GM21515 (cell line): ENCODE results near the gene SLC11A2.

Experiments
- ATAC-seq: cut with Tn5 transposase; IDR thresholded peaks from one replicate; pipeline ENCODE4 v1.9.1; 2021; ENCODE audit not compliant: unreplicated experiment

SLC11A2 gene

DNA sequence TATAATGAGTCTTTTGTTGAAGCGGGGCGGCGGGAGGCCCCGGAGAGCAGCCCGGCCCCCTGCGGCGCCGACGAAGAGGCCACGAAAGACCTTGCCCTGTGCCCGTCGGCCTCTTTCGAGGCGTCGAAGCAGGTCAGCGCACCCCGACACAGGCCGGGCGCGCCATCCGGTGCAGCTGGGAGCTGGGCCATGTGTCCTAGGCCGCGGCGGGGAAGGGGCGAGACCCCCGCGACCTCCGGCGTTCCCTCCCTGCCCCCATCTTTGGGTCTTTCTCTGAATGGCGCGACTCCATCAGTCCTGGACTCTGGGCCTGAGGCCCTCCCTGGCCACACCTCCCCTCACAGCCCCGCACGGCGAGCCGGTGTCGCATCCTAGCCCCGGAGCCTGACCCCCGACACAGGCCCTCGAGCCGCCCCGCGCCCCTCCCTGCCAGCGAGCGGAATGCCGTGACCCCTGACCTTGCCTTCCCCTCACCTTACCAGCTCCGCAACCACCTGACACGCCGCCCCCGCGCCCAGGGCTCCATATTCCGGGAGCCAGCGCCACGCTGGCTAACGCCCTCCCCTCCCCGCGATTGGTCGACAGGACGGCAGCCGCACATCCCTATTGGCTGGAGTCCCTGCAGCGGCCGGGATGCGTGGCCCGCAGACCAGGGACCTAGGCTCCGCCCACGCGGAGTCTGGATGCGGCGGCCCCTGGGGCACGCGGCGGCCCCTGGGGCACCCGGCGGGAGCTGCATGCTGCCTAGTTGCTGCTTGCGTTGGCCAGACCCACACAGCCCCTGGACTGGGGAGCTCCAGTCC is at the start of gene SLC11A2:
SLC11A2 (minus strand) TSS at position 549 of the 803 bp plus-strand sequence. CDS start 15,656 bp downstream, outside the sequence.
- peak; percentile 92 for ATAC-seq

- ATAC-seq = no peak
Measured at GRCh38 chr12:51075390-51075789, 49.2 kb upstream of the SLC11A2 start.

DNA sequence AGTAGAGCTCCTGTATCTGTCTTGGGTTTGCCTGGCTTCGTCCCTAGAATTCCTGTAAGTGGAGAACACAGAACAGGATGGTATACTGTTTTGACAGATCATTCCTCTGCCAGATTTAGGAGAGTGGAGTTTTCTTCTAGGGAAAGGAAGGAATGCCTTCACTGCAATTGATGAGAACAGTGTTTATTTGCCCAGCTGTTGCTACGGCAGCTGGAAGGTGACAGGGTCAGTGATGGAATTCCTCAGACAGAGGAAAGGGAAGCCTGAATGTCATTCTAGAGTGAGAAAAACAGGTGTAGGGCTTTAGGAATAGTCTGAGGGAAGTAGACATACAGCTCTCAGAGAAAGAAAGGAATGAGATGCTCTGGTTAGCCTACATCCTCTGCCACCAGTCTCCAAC is 45.5 kb upstream of the SLC11A2 start:
- no peak for ATAC-seq

DNA sequence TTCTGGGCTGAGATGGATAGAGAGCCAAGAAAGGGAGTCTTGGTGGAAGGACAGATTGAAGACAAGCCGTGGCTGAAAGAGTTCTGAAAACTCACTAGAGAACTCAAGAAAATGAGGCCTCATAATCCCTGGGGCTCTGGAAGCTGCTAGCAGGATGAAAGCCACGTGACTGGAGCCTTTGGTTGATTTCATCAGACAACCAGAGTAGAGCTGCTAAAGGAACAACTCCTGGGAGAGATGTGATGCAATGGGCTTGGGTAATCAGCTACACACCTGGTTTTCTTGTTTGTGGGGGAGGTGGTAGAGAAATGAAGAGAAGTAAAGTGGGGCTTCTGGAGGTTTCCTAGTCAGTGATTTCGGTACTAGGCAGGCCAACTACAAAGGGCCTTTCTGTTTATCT is 43.8 kb upstream of the SLC11A2 start:
- ATAC-seq = no peak

DNA sequence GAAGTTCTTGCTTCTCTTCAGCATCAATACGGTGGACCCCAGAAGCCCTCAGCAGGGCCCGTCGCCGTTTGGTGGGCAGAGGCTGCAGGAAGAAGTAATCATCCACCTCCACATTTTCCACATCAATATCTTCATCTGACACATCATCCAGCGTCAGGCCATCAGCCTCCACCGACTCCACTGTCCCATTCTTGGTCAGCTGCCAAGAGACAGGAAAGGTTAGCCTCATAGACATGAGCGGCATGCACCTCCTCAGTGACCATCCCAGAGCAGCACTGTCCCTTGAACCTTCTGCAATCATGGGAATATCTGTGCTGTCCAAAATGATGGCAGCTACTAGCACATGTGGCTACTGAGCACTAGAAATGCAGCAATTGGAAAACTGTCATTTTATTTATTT is 41.6 kb upstream of the SLC11A2 start:
- ATAC-seq = no peak

GRCh38 chr12:51067229-51067628 is 41.0 kb upstream of the SLC11A2 start:
- no peak for ATAC-seq

- no peak for ATAC-seq
Measured at GRCh38 chr12:51065530-51065929, 39.3 kb upstream of the SLC11A2 start.

DNA sequence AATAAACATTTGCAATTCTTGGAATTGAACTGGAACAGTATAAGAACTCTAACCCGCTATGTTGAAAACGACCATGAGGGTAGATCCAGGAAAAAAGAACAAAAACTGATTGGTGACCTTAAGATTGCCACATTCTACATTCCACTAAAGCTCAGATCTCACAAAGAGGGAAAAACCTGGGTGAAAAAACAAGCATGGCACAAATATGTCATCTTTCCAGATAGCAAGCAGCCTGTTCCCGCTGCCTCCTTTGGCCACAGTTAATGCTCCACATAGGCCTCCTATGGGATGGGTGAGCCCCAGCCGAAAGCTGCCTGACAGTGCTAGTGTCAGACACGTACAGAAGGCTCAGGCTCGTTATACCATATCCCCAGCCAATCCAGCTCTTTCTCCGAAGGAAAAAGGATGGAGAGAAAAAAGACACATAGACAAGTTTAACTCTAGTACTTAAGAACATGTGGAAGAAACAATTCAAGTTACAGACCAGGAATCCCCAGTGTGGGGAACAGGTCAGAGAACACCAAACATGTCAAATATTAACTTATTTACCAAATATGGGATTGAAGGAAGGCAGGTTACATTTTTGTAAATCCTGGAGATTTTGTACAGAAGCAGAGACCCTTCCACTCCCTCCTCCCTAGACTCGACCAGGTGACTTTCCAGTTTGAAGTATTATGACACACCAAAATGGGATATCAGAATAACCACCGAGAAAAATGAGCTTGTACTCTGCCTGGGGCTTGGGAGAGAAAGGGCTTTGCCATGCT is 36.6 kb upstream of the SLC11A2 start:
- ATAC-seq = no peak

- ATAC-seq = no peak
Measured at GRCh38 chr12:51059086-51059485, 32.9 kb upstream of the SLC11A2 start.

GRCh38 chr12:51056242-51056641 is 30.1 kb upstream of the SLC11A2 start:
- ATAC-seq = no peak

DNA sequence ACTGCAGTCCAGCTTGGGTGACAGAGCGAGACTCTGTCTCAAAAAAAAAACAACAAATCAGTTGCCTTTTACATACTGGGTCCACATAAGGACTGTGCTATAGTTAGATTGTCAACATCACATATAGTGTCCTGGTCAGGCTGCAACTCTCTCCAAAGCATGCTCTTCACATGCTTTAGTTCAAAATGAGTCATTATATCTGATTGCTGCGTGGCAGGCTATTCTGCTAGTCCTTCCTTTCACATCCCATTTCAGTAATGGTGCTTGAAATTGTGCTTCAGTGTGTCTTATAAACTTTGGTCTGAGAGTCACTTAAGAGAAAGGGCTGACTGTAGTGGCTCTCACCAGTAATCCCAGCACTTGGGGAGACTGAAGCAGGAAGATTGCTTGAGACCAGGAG is 28.9 kb upstream of the SLC11A2 start:
- ATAC-seq = no peak

DNA sequence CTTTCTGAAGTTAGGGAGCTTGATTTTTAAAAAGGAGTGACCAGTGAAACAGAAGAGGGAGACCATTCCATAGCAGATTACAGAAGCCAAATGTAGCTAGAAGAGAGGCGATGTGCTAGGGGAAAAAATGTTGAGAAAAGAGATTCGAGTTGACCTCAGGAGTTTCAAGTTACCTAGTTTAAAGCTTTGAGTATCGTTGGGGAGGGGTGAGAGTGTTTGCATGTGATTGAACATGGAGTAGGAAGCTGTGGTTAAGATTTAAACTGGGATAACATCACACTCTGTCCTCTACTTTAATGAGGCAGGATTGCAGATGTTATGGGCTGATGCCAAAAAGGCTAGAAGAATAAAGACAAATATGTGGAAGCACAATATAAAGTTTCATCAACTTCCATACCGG is 25.6 kb upstream of the SLC11A2 start:
- ATAC-seq = no peak

GRCh38 chr12:51049525-51049924 is 23.3 kb upstream of the SLC11A2 start:
- no peak for ATAC-seq

- ATAC-seq = no peak
Measured at GRCh38 chr12:51048661-51049251, 22.6 kb upstream of the SLC11A2 start.

DNA sequence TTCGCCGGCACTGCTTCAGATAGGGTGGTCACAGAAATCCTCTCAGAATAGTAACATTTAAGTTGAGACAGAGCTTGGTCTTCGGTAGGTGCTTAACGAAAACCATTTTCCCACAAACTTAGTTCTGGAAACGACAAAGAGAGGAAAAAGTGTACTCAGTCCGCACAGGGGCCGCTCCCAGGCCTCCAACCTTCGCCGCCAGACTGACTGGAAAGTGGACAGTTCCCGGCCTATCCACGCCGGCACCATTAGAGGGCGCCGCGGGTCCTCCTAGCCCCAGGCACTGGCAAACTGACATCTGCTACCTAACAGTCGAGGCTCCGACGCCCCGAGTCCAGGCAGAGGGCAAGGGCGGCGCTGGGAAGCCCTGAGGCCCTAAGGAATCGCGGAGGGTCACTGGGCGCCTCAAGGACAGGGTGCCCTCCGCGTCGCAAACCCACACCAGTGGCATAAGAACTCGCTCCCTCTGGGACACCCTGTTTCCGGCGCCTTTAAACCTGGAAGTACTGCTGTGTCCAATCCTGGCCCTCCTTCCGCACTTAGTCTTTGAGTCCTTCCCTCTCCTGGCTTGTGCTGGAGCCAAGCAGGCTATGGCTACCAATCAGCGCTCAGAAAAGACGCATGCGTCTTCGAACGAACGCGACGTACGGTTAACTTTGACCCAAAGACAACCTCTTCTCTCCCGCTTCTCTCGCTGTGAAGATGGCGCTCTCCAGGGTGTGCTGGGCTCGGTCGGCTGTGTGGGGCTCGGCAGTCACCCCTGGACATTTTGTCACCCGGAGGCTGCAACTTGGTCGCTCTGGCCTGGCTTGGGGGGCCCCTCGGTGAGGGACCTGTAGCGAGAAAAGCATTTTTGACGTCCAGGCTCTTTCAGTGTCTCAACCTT is 21.7 kb upstream of the SLC11A2 start, which contains the start of gene LETMD1:
LETMD1 (plus strand) TSS at position 673 of the 886 bp plus-strand sequence; CDS start at position 703, 30 bp downstream.
- peak; percentile 95 for ATAC-seq

- no peak for ATAC-seq
Measured at GRCh38 chr12:51036279-51036678, 10.1 kb upstream of the SLC11A2 start.

GRCh38 chr12:51033457-51034089 is 7.4 kb upstream of the SLC11A2 start:
- ATAC-seq = no peak

DNA sequence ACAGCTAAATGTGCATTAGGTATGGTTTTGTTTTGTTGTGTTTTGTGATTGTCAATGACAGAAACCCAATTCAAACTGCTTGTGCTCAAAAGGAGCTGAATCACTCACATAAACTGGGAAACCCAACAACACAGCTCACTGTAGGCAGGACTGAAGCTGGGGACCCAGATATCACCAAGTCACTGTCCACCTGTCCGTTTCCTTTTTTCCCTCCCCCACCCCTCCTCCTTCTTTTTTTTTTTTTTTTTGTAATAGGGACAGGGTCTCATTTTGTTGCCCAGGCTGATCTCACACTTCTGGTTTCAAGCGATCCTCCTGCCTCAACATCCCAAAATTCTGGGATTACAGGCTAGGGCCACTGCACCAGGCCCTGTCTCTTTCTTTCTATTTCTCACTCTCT is 6.9 kb upstream of the SLC11A2 start:
- ATAC-seq = no peak

DNA sequence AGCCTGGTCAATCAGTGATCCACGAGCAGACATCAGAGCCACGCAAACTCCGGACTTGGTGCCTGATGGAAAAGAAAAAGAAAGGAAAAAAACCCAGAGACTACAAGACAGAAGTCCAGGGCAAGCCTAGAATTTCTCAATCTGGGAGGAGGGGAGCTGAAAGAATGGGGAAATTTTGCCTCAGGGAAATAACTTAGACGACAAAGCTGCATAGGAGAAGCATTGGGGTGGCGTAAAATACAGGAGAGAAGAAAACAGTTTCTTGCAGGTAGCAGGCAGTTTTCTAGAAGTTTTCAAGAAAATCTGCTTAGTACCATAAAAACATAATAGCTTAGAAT is 2.6 kb upstream of the SLC11A2 start:
- no peak for ATAC-seq

- ATAC-seq = no peak
Measured at GRCh38 chr12:51028126-51028812, 2.1 kb upstream of the SLC11A2 start.
